ENCODE data around the gene RIPPLY3. TPM values are rescaled to one million over a fixed set of nuclear protein-coding genes. Genes with fewer than 3 reads are reported as not detected.

RIPPLY3 gene
- total RNA-seq, 3 donors from 2014 or later (not counting 1 experiment from before 2014, with no cell fraction given) = not detected

GRCh38 chr21:37058261-37058660 lies 51.8 kb downstream of the RIPPLY3 start:
- ATAC-seq = no peak
- H3K4me1 Mint-ChIP-seq = no peaks in the 10 kb centered on the region

DNA sequence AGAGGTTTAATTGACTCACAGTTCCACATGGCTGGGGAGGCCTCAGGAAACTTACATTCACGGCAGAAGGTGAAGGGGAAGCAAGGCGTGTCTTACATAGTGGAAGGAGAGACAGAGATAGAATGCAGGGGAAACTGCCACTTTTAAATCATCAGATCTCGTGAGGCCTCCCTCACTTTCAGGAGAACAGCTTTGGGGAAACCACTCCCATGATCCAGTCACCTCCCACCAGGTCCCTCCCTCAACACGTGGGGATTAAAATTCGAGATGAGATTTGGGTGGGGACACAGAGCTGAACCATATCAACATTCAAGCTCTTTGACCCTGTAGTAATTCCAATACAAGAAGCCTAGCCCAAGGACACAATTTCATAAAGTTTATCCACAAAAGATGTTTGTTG lies 52.7 kb downstream of the RIPPLY3 start:
- H3K27me3 Mint-ChIP-seq (ENCODE audit: low read depth in 2 of 2) = peaks cover 7% of the 10 kb centered on the region in 2 donors
- WGBS (ENCODE audit: insufficient coverage) = 74% methylated on average over 5 of the region's 5 CpGs
- Histone ChIP-seq H3K4me3 (ENCODE audit: low read length) (no peak overlapping the region), H3K9me3 (ENCODE audit: control insufficient read depth, insufficient read depth, low read length) (no peaks in the 10 kb centered on the region), H3K4me1 (ENCODE audit: control insufficient read depth, insufficient read depth, low read length) (no peaks in the 10 kb centered on the region), H3K27ac (ENCODE audit: low read length) (no peak overlapping the region), H3K36me3 (ENCODE audit: control insufficient read depth, insufficient read depth, low read length) (no peaks in the 10 kb centered on the region), H3K27me3 (ENCODE audit: control insufficient read depth, insufficient read depth, low read length) (no peaks in the 10 kb centered on the region)
- H3K4me3 Mint-ChIP-seq = no peak overlapping the region
- ATAC-seq (no peak), DNase-seq (no peak)
- H3K9me3 Mint-ChIP-seq = no peaks in the 10 kb centered on the region
- H3K36me3 Mint-ChIP-seq = no peaks in the 10 kb centered on the region
- no peak overlapping the region for H3K27ac Mint-ChIP-seq
- H3K4me1 Mint-ChIP-seq = no peaks in the 10 kb centered on the region
- intact Hi-C loops (cut with micrococcal nuclease) = no loop called here
- TF ChIP-seq, protein P1, sequence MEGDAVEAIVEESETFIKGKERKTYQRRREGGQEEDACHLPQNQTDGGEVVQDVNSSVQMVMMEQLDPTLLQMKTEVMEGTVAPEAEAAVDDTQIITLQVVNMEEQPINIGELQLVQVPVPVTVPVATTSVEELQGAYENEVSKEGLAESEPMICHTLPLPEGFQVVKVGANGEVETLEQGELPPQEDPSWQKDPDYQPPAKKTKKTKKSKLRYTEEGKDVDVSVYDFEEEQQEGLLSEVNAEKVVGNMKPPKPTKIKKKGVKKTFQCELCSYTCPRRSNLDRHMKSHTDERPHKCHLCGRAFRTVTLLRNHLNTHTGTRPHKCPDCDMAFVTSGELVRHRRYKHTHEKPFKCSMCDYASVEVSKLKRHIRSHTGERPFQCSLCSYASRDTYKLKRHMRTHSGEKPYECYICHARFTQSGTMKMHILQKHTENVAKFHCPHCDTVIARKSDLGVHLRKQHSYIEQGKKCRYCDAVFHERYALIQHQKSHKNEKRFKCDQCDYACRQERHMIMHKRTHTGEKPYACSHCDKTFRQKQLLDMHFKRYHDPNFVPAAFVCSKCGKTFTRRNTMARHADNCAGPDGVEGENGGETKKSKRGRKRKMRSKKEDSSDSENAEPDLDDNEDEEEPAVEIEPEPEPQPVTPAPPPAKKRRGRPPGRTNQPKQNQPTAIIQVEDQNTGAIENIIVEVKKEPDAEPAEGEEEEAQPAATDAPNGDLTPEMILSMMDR (IDR thresholded peaks at IDR 0.05) = no peak

More at GRCh38 chr21:37058261-37058660, 51.8 kb downstream of the RIPPLY3 start:
- peaks cover 7% of the 10 kb centered on the region in 2 donors for H3K27me3 Mint-ChIP-seq (ENCODE audit: low read depth in 2 of 2)
- no peaks in the 10 kb centered on the region for H3K9me3 Mint-ChIP-seq
- Histone ChIP-seq H3K4me1 (ENCODE audit: control insufficient read depth, insufficient read depth, low read length) (no peaks in the 10 kb centered on the region), H3K27ac (ENCODE audit: low read length) (no peak overlapping the region), H3K4me3 (ENCODE audit: low read length) (no peak overlapping the region), H3K9me3 (ENCODE audit: control insufficient read depth, insufficient read depth, low read length) (no peaks in the 10 kb centered on the region), H3K36me3 (ENCODE audit: control insufficient read depth, insufficient read depth, low read length) (no peaks in the 10 kb centered on the region), H3K27me3 (ENCODE audit: control insufficient read depth, insufficient read depth, low read length) (no peaks in the 10 kb centered on the region)
- 31% methylated on average over 2 of the region's 2 CpGs for WGBS (ENCODE audit: insufficient coverage)
- DNase-seq = no peak
- H3K27ac Mint-ChIP-seq = no peak overlapping the region
- intact Hi-C loops (cut with micrococcal nuclease) = no loop called here
- no peak overlapping the region for H3K4me3 Mint-ChIP-seq
- no peaks in the 10 kb centered on the region for H3K36me3 Mint-ChIP-seq
- TF ChIP-seq, protein P1 (IDR thresholded peaks at IDR 0.05) = no peak

GRCh38 chr21:37060296-37060695 lies 53.8 kb downstream of the RIPPLY3 start:
- no peak for ATAC-seq
- H3K27ac Mint-ChIP-seq = no peak overlapping the region

More at GRCh38 chr21:37060296-37060695, 53.8 kb downstream of the RIPPLY3 start:
- no peaks in the 10 kb centered on the region for H3K36me3 ChIP-seq (ENCODE audit: control insufficient read depth, insufficient read depth, low read length)
- Mint-ChIP-seq H3K4me3 (no peak overlapping the region), H3K4me1 (no peaks in the 10 kb centered on the region), H3K36me3 (no peaks in the 10 kb centered on the region), H3K27me3 (ENCODE audit: low read depth in 2 of 2) (peaks cover 2 to 5% of the 10 kb centered on the region in 2 donors), H3K9me3 (no peaks in the 10 kb centered on the region)
- H3K27me3 ChIP-seq (ENCODE audit: control insufficient read depth, insufficient read depth, low read length) = no peaks in the 10 kb centered on the region
- 88% methylated on average over 1 of the region's 1 CpG for WGBS (ENCODE audit: insufficient coverage)
- TF ChIP-seq, protein P1 (IDR thresholded peaks at IDR 0.05) = no peak
- no peaks in the 10 kb centered on the region for H3K9me3 ChIP-seq (ENCODE audit: control insufficient read depth, insufficient read depth, low read length)
- intact Hi-C loops (cut with micrococcal nuclease) = no loop called here
- DNase-seq = no peak
- no peaks in the 10 kb centered on the region for H3K4me1 ChIP-seq (ENCODE audit: control insufficient read depth, insufficient read depth, low read length)
- no peak overlapping the region for H3K27ac ChIP-seq (ENCODE audit: low read length)
- H3K4me3 ChIP-seq (ENCODE audit: low read length) = no peak overlapping the region

Data from natural killer cell (primary cell).